GM19455 (cell line): ENCODE results near the gene BIN1.
A peak's percentile ranks its signal among the peaks of the same experiment; 100 is the strongest.
"Not testable (repeated sequence)": the region's sequence is repeated elsewhere in the genome, so short reads cannot be mapped to it uniquely, and the experiment has no call there.

Experiments used
- ATAC-seq: cut with Tn5 transposase; IDR thresholded peaks from one replicate; pipeline ENCODE4 v1.9.1; 2021; ENCODE audit not compliant: unreplicated experiment

Gene BIN1

DNA sequence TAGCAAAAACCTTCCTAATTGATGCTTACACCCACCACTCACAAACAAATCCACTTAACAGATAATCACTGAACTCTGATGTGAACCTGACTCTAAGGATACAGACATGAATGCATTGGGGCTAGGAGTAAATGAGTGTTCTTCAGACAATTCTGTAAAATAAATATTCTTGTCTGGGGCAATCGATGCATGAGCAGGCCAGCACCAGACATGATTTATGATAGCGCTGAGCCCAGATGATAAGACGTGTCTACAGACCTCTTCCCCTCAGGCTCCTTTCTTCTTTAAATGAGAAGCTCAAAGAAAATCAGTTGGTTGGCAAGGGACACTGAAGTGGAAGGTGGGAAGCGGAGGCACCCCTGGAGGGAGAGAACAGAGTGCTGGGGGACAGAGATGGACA is 27.3 kb upstream of the BIN1 start:
- ATAC-seq = no peak

DNA sequence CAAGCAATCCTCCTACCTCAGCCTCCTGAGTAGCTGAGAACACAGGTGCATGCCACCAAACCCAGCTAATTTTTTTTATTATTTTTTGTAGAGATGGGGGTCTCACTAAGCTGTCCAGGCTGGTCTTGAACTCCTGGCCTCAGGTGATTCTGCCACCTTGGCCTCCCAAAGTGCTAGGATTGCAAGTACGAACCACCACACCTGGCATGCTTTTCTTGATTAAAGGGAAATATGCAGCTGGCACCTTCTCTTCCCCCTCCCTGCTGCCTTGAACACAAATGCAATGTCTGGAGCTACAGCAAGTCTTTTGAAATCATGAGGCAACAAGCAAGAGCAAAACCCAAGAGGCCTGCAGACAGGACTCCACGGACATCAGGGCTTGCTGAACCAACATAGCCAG is 26.8 kb upstream of the BIN1 start:
- no peak for ATAC-seq

DNA sequence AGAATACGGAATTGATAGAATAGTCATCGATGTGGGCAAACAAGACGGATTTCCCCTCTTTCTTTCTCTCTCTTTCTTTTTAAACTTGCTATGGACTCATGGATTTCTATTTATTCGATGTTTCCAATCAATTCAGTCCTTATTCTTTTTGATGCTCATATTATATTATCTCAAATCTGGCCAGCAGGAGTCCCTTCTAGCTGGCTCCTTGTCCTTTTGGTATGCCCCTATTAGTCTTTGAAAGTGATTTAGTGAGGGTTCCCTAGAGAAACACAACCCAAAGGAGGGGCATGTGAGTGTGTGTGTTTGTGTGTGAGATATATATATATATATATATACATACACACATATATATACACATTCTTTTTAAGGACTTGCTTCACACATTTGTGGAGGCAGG is 23.5 kb upstream of the BIN1 start:
- ATAC-seq = no peak

DNA sequence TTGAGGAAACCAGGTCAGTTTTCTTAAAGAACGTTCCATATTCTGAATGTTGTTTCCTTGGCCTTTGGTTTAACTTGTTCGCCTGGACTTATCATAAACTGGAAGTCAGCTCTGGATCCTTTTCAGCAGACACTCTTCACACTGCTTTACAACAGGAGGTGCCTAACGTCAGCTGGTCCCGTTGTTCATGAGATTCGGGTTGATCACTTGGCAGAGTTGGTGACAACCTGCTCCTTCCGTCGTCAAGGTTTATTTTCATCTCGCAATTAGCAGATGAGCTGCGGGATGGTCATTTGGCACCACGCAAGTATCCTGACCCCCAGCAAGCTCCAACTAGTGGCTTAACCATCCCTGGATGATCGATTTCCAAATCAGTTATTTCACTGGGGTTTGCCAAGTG is 23.0 kb upstream of the BIN1 start:
- ATAC-seq = no peak

DNA sequence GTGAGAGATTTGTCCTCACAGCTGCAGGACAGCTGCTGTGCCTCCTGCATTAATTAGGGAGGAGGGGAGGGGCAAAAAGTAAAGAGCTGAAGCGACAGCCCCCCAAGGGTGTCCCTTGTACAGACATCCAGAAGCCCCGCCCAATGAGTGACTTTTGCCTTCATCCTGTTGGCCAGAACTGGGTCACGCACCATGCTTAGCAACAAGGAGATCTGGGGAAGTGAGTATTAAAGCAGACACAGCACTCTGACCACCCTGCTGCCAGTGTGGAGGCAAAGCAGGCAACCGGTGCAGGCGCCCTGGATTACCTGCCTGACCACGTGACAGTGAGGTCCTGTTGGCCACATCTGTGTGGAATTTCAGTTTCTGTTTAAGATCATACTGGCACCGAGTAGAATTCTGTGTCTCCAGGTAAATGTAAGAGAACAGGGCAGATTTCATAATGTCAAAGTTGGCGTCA is 21.5 kb upstream of the BIN1 start:
- peak; percentile 95 for ATAC-seq

DNA sequence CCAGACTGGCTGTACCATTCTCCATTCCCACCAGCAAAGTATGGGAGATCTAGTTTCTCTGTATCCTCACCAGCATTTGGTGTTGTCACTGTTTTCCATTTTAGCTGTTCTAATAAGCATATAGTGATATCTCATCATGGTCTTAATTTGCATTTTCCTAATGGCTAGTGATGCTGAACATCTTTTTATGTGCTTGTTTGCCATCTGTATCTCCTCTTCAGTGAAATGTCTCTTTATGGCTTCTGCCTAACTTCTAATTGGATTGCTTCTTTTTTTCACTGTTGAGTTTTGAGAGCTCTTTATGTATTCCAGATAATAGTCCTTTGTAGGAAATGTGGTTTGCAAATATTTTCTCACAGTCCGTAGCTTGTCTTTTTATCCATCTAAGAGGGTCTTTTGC is 18.9 kb upstream of the BIN1 start:
- ATAC-seq = no peak

DNA sequence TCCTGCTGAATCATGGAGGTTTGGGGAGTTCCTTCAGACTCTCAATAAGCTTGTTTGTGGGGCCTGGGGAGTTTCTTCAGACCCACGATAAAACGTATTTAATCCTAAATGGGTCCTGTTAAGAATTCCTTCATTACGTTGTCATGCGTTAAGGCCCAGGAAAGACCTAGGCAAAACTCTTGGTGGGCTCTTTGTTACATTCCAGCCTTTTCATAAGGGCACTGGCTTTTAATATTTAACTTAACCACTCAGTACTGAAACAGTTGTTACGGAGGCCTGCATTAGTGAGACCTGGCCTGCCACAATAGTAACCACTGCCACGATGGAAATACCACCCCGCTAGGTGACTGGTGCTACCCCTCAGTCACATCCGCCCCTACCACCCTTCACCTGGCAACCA is 17.5 kb upstream of the BIN1 start:
- ATAC-seq = no peak

DNA sequence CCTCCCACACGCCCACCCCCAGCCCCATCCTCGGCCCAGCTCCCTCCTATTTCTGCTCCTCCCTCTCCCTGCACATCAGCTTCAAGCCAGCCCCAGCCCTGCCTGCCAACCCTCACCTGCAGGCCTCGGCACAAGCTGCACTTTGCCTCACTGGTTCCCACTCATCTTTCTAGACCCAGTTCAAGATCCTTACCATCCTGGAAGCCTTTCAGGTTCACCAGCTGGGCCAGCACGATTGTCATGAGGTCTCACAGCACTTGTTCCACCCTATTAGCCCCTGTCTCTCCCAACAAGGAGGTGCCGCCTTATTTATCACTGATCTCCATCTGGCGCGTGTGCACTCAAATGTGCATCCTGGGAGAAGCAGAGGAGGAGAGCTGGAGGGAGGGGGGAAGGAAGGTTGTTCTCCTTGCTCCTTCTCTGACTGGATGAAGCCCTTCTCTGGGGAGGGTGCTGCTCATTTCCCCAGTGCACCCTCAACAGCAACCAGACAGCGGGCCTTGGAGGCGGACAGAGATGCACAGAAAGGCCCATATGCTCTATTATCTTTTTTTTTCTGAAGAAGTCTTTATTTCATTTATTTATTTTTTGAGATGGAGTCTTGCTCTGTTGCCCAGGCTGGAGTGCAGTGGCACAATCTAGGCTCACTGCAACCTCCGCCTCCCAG is 15.5 kb upstream of the BIN1 start:
- no peak for ATAC-seq

DNA sequence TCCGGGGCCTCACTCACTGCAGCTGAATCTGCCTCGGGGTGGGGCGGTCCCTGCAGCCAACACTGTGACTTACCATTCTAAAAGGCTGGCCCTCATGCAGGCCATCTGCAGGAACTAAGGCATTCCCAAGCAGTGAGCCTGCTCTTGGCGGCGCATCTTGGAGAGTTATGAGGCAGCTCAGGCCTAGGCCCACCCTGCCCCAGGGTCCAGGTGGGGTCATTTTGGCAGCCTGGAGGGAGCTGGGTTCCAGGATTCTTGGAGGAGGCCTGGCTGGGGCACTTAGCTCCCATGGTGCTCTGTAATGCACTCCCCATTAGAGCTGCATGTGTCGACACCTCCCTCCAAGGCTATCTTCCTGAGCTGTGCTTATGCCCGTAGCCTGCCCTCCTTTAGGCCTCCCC is 14.8 kb upstream of the BIN1 start:
- ATAC-seq = no peak

DNA sequence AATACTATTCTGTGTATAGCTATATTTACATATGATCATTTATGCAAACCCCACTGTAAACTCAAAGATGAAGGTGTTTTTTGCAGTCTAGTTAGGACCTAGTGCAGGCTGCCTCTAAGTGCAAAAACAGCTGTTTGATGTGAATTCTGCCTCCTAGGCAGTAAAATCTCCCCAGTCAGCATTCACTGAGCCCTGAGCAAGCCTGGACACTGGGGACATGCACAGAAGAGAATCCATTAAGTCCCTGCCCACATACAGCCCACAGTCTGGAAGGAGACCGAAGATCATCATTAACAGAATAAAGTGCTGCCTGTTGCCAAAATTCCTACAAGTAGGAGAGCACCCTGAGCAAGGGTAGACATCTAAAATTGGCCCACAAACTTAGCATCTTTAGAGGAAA is 14.4 kb upstream of the BIN1 start:
- no peak for ATAC-seq

DNA sequence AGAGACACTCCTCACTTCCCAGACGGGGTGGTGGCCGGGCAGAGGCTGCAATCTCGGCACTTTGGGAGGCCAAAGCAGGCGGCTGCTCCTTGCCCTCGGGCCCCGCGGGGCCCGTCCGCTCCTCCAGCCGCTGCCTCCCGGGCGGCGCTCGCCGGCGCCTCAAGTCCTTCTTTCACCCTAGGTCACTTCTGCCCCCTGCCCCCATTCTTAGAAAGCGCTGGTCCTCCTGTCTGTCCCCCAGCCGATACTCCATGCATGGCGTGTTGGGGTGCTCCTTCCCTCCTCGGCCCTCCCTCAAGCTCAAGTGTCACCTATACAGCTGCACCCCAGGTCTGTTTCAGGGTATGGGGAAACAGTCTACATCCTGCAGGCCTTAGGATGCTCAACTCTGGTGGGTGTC is 13.5 kb upstream of the BIN1 start:
- ATAC-seq = not testable (repeated sequence)

DNA sequence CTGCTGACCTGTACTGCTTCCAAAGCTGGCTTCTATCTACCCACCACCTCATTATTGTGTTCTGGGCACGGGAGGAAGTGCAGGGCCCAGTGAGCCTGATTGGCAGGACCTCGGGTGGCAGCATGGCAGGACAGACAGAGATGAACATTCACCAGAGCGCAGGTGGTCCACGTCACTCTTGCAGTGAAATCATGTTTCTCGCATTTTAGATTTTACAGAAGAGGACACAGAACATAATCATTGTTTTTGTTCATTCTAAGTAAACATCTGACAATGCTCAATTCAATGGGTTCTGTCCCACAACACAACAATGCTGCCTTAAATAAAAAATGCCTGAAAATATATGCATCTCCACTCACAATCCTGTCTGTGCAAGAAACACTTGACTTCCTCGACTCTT is 11.5 kb upstream of the BIN1 start:
- no peak for ATAC-seq

DNA sequence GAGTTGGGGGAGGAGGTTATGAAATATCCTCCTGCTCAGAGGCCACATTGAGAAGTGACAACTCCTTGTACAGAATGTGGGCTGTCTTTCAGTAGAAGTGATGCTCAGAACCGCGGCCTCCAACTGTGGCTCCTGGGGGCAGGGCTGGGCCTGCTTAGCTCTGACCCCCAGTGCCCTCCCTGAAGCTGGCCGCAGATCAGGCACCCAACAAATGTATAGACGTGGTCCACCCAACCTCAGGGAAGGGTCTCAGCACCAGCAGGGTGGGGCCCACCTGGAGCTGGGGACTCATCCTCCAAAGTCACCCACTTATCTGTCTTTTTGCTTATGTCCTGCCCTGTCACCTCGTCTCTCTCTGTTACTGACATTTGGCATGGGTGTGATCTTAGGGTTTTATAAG is 11.1 kb upstream of the BIN1 start:
- no peak for ATAC-seq

DNA sequence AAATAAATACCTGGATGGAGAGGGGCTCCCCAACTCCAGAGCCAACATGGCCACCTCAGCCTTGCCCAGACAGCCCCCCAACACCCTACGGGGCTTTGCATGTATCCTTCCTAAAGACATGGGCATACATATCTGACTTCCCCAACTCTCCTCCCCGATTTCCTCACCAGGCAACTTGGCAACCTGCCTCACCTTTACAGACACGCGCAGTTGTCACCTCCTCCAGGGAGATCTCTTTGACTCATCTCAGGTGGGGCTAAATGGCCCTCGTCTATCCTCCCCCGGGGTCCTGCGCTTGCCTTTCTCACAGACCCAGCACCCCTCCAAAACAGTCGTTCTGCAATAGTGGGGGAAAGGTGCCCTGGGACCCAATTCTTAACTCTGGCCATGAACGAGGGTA is 10.6 kb upstream of the BIN1 start:
- ATAC-seq = no peak

DNA sequence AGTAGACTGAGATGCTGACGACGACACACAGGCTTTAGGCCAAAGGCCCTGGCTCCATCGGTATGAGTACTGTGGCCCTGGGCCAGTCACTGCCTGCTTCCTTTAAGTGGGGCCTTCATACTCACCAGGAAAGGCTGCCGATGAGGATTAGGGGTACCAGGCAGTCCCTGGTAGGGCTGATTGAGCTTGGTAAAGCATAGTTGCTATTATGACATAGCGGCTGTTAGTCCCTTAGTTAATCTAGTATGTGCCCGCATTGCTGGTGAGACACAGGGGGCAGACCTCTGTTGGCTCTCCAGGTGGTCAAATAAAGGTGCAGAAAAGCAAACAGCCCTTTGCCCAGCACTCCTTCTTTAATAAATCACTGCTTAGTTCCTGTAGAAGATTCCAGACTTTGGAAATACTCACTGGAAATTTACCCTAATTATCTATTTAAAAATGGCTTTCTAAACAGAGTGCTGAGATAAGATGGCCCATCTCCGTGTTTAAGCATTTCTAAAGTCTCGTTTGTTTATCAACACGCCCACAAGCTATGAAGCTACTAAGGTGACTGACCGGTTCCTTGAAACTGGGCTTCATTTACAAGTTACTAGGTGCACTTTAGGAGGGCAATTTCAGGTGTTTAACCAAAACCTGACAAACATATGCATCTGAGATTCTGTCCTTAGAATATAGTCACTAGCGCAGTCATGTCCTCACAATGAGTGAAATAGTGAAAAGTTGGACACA is 8.7 kb upstream of the BIN1 start:
- no peak for ATAC-seq

DNA sequence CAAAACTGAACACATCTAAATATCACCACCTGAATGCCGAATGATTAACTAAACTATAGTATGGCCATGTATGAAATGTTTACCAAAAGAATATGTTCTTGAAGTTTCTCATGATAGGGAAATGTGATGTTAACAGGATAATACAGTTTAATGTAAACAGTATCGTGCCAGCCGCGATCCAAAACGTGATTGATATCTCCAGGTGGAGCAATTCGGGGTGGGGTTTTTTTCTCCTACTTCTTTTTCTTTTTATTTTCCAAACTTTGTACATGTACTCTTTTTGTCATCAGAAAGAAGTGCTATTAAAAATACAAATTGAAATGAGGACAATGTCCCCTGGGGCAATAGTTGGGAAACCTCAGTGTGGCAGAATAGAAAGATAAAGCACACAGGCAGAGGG is 4.0 kb upstream of the BIN1 start:
- no peak for ATAC-seq

DNA sequence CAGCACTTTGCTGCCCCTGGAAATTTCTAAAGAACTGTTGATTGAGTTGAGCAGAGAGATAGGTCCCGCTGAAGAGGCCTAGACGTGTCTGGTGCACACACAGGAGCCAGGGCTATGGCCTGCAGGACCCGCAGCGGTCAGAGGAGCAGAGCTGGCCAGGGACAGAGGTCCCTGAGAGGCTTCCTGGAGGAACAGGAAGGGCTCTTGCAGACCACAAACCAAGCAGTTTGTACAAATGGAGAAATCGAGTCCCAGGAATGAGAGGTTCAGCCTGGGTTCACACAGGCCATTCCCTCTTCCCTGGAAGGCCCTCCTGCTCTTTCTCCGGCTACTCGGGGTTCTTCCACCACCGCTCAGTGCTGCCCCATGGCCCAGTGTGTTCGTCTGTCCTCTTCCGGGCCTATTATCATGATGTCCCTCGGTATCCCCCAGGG is 1.2 kb upstream of the BIN1 start:
- no peak for ATAC-seq

DNA sequence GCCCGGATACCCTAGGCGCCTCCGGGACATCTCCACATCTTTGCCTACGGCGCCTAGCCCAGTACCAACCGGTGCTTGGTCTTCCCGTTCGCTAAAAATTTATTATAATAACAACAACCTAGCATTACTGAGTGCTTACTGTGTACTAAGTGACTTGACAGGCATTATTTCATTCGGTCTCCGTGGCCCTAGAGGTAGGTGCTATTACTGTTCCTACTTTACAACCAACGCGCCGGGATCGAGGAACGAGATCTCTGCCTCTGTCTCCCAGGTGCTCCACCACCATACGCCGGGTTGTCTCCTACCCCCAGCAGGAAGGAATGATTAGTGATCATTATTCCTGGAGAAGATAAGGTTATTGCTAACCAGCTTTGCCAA is 657 bp upstream of the BIN1 start:
- peak; percentile 23 for ATAC-seq

DNA sequence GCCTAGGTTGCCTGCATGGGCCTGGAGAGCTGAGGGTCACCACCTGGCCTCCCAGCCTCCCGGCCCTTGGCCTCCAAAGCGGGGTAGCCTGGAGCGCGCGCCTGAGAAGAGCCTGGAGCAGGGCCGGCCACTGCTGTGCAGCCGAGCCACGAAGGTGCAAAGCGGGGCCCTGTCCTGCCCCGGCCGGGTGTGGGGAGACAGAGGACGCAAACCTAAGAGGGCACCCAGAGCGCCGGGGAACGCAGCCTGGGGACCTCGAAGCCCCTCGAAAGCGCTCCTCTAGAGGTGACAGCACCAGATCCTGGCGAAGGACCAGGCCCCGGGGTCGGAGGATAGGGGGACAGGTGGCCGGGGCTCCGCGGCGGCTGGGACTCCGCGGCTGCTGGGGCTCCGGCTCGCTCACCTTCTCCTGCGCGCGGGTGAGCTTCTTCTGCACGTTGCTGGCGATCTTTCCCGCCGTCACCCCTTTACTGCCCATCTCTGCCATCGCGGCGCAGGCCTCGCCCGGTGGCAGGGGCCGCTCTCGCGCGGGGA is 430 bp downstream of the BIN1 start:
- peak; percentile 28 for ATAC-seq

DNA sequence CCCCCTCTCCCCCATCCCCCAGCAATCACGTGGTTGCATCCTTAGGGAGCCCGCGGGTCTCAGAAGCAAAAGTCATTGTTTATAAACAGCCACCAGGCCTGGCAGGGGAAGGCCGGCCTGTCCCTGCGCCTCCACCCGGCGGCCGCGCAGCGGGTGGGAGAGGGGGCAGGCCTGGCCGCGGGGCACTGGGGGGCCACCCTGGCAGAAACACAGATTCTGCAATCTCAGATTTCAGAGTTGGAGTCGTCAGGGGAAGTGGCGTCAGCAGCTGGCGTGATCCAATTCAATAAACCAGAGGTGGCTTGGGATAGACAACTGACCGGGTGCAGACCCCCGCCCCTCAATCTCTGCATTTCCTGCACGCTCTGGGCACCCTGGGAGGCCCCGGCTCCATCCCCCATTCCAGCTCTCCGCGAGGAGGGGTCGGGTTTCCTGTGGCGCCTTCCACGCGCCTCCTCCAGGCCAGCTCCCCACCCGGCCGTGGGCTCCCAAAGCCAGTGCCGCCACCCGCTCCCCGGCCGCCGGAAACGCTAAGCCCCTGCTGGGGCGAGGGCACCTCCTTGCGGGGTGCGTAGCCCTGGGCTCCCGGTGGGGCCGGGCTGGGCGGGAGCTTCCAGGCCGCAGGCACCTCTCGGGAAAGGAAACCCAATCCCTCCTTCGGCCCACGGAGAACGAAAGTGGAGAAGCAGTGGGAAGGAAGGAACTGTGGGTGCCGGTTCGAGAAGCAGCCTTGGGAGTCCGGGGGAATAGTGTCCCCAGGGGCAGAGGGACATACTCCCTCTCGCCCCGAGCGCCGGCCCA is 1.1 kb downstream of the BIN1 start:
- ATAC-seq = no peak

DNA sequence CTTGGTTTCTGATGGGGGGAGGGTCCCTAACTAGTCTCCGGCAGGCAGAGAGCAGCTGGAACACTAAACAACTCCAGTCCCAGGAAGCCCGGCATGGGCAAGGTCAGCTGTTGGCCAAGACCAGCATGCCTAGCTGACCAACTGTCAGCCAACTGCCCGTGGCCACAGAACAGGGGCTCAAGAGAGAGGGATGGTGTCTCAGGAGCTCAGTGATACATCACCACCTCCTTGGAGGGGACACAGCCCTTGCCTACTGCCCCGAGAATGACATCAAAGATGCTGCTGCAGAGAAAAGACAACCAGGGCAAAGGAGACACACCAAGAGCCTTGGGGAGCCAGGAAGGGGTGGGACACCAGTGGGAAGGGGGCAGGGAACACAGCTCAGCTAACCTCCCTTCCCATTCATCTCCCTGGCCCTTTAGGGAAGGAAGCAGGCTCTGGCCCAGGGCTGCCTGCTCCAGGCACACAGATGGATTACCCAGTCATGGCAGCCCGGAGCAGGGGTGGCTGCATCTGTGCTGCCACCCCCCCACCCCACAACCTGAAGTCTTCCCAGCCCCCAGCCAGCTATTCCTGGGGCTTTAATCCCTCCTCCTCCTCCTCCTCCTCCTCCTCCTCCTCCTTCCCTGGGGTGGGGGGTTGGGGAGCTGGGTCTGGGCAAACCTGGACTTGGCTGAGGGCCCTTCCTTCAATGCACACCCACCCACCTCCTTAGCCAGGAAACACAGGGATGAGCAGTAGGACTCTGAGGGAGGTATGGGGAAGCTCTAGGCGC is 1.9 kb downstream of the BIN1 start:
- no peak for ATAC-seq
